Lung (tissue), 12 donors: Measurements from ENCODE around the gene S100A13. TPM values are rescaled to one million over a fixed set of nuclear protein-coding genes. Genes with fewer than 3 reads are reported as not detected.
A peak's percentile ranks its signal among the peaks of the same experiment; 100 is the strongest.

Experiments used
- ATAC-seq: fragments of 200-7000 bp; cut with Tn5 transposase; one replicate; pipeline ENCODE4 v1.9.1; 2020; ENCODE audit warnings: moderate number of reproducible peaks; ENCODE audit not compliant: insufficient read depth, low FRiP score
- DNase-seq, 3 donors: peaks; one replicate each; pipeline ENCODE4 v3.0.0-alpha.2; 2013 to 2017
- H3K27ac ChIP-seq, 2 donors: one replicate each; pipeline ENCODE4 v1.5.1; 2013; ENCODE audit warnings: mild to moderate bottlenecking in 2 of 2, moderate library complexity in 2 of 2, control low read depth in 1 of 2, inconsistent platforms in 1 of 2, low read depth in 1 of 2, low read length in 1 of 2
- H3K27me3 ChIP-seq, 3 donors: one replicate each; pipeline ENCODE4 v1.5.1; 2013; ENCODE audit warnings: low read length in 2 of 3; ENCODE audit not compliant: control insufficient read depth in 3 of 3, insufficient read depth in 3 of 3
- H3K36me3 ChIP-seq, 4 donors: one replicate each; pipeline ENCODE4 v1.5.1; 2013; ENCODE audit warnings: low read length in 4 of 4, mild to moderate bottlenecking in 1 of 4, moderate library complexity in 1 of 4; ENCODE audit not compliant: control insufficient read depth in 4 of 4, insufficient read depth in 4 of 4
- H3K4me1 ChIP-seq, 5 donors: one replicate each; pipeline ENCODE4 v1.5.1; 2013; ENCODE audit warnings: low read length in 5 of 5, mild to moderate bottlenecking in 2 of 5, moderate library complexity in 1 of 5; ENCODE audit not compliant: control insufficient read depth in 5 of 5, insufficient read depth in 5 of 5
- H3K4me3 ChIP-seq: one replicate; pipeline ENCODE4 v1.5.1; 2013; ENCODE audit warnings: mild to moderate bottlenecking, control low read depth, moderate library complexity
- H3K9ac ChIP-seq, 2 donors: one replicate each; pipeline ENCODE4 v1.5.1; 2013; ENCODE audit warnings: low read length in 2 of 2, control low read depth in 1 of 2; ENCODE audit not compliant: insufficient read depth in 1 of 2
- H3K9me3 ChIP-seq, 4 donors: one replicate each; pipeline ENCODE4 v1.5.1; 2013; ENCODE audit warnings: low read length in 3 of 4, mild to moderate bottlenecking in 1 of 4, moderate library complexity in 1 of 4; ENCODE audit not compliant: control insufficient read depth in 4 of 4, insufficient read depth in 3 of 4
- CTCF ChIP-seq: IDR thresholded peaks from 2 replicates; pipeline ENCODE4 v1.5.1; 2012; ENCODE audit warnings: mild to moderate bottlenecking; ENCODE audit errors: control extremely low read depth, extremely low read depth
- WGBS, 2 donors: extraction: QIAGEN DNeasy Blood & Tissue Kit; methylation state at CpG; one replicate each; pipeline ENCODE4 v1.1.7; 2013; 5-methylcytosine and 5-hydroxymethylcytosine counted together
- polyA plus RNA-seq, 2 donors: library from polyadenylated mRNA; stranded (reverse); fragments of 200-250 nt; gene quantifications; one replicate each; pipeline ENCODE4 v1.2.1, GENCODE V29; 2013
- total RNA-seq, 2 donors: library from RNA; depleted of rRNA in 1 of 2; stranded (reverse); fragments of >200 nt in 1 of 2; gene quantifications; one replicate each; pipeline ENCODE4 v1.2.1, GENCODE V29; 2014 to 2021
- donor health status: control.
- donor health status: control.
- donor health status: Bipolar disorder and iron deficiency.
- donor health status: healthy.
- donor health status: DM: yes; HTN: yes; CAD: no.

S100A13 gene
- total and polyA plus RNA-seq, 4 donors, result 36.2 to 168 (median 86.5) TPM

GRCh38 chr1:153630384-153630783, 3.1 kb upstream of the S100A13 start:
- peaks cover 9 to 37% (median 21%) of the 10 kb centered on the region in 5 donors for H3K4me1 ChIP-seq
- ATAC-seq (no peak), DNase-seq (no peak)
- no peaks in the 10 kb centered on the region for H3K9me3 ChIP-seq
- H3K36me3 ChIP-seq, result peaks cover 0 to 3% (median 0%) of the 10 kb centered on the region in 4 donors
- 83 to 87% methylated on average over 7 of the region's 7 CpGs for WGBS, 2 donors
- no peak overlapping the region for H3K4me3 ChIP-seq
- no peak overlapping the region for H3K9ac ChIP-seq
- no peak for TF ChIP-seq CTCF
- H3K27ac ChIP-seq, result peak overlapping the region; percentile 13 to 46
- no peaks in the 10 kb centered on the region for H3K27me3 ChIP-seq

GRCh38 chr1:153629971-153630370, 2.7 kb upstream of the S100A13 start:
- Histone ChIP-seq H3K4me1 (peaks cover 9 to 34% (median 21%) of the 10 kb centered on the region in 5 donors), H3K27ac (peak overlapping the region; percentile 46 to 48), H3K4me3 (no peak overlapping the region), H3K36me3 (peaks cover 0 to 3% (median 1%) of the 10 kb centered on the region in 4 donors), H3K9ac (no peak overlapping the region), H3K9me3 (no peaks in the 10 kb centered on the region), H3K27me3 (no peaks in the 10 kb centered on the region)
- DNase-seq, result no peak
- ATAC-seq, result no peak
- TF ChIP-seq CTCF, result no peak
- WGBS, 2 donors, result 94 to 100% methylated on average over 1 of the region's 1 CpG

GRCh38 chr1:153629343-153629665, 2.0 kb upstream of the S100A13 start:
- peak overlapping the region; percentile 21 for H3K27ac ChIP-seq
- ATAC-seq, result no peak
- TF ChIP-seq CTCF, result no peak

More at GRCh38 chr1:153629343-153629665, 2.0 kb upstream of the S100A13 start:
- Histone ChIP-seq H3K27me3 (no peaks in the 10 kb centered on the region), H3K36me3 (peaks cover 0 to 4% (median 1%) of the 10 kb centered on the region in 4 donors), H3K9ac (no peak overlapping the region), H3K4me3 (no peak overlapping the region), H3K9me3 (no peaks in the 10 kb centered on the region), H3K4me1 (peaks cover 9 to 33% (median 21%) of the 10 kb centered on the region in 5 donors)
- 86 to 99% methylated on average over 4 to 5 of the region's 5 CpGs for WGBS, 2 donors
- no peak for DNase-seq
